ENCODE measurements around the gene BCLAF1.

BCLAF1 gene

DNA sequence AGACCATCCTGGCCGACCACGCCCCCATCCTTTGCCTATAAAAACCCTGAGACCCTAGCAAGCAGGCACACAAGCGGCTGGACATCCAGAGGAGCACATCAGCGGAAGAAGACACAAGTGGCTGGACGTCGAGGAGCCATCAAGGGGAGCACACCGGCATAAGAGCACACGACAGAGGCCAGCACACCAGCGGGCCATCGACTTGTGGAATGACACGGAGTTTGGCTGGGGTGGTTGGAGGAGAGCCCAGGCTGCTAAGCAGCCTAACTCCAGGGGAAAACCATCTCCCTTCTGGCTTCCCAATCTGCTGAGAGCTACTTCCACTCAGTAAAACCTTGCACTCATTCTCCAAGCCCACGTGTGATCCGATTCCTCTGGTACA lies 44.8 kb upstream of the BCLAF1 start:
- no peak overlapping the region for H3K4me3 ChIP-seq (replicated peaks; ENCODE audit: low read depth, low read length)
- no peak for TF ChIP-seq CTCF (IDR thresholded peaks at IDR 0.05; ENCODE audit: low read depth, low read length, missing control alignments)
- DNase-seq (ENCODE audit: extremely low read depth, low read depth): no peak

- TF ChIP-seq CTCF (IDR thresholded peaks at IDR 0.05; ENCODE audit: low read depth, low read length, missing control alignments): no peak
- H3K4me3 ChIP-seq (replicated peaks; ENCODE audit: low read depth, low read length): no peak overlapping the region
- DNase-seq (ENCODE audit: extremely low read depth, low read depth): no peak
Observed at GRCh38 chr6:136333824-136334464, 44.3 kb upstream of the BCLAF1 start.

GRCh38 chr6:136331461-136331860 lies 41.8 kb upstream of the BCLAF1 start:
- TF ChIP-seq CTCF (IDR thresholded peaks at IDR 0.05; ENCODE audit: low read depth, low read length, missing control alignments): no peak
- no peak overlapping the region for H3K4me3 ChIP-seq (replicated peaks; ENCODE audit: low read depth, low read length)
- DNase-seq (ENCODE audit: extremely low read depth, low read depth): no peak

GRCh38 chr6:136330634-136331033 lies 41.0 kb upstream of the BCLAF1 start:
- no peak for TF ChIP-seq CTCF (IDR thresholded peaks at IDR 0.05; ENCODE audit: low read depth, low read length, missing control alignments)
- no peak for DNase-seq (ENCODE audit: extremely low read depth, low read depth)
- H3K4me3 ChIP-seq (replicated peaks; ENCODE audit: low read depth, low read length): no peak overlapping the region

DNA sequence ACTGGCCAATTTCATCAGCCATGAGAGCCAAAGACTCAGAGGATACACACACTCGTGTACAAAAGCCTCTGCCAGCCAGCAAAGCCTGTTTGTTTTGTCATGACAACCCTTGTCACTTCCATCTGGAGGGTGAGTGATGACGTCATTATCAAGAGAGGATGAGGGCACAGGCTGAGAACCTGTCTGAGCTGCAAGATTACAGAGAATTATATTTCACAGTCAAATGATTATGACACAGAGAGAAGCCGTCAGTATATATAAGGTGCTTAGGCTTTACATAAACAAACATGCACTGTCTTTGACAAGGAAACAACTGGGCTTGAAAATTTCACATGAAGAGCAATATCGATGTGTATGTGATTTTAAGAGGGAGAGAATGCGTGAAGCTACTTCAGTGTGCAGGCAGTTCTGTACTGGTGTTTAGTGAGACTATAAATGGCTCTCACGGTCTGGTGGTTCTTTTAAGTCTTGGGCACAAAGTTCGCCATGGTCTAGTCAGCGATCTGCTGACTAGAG lies 36.5 kb upstream of the BCLAF1 start:
- no peak overlapping the region for H3K4me3 ChIP-seq (replicated peaks; ENCODE audit: low read depth, low read length)
- no peak for DNase-seq (ENCODE audit: extremely low read depth, low read depth)
- TF ChIP-seq CTCF (IDR thresholded peaks at IDR 0.05; ENCODE audit: low read depth, low read length, missing control alignments): no peak

DNA sequence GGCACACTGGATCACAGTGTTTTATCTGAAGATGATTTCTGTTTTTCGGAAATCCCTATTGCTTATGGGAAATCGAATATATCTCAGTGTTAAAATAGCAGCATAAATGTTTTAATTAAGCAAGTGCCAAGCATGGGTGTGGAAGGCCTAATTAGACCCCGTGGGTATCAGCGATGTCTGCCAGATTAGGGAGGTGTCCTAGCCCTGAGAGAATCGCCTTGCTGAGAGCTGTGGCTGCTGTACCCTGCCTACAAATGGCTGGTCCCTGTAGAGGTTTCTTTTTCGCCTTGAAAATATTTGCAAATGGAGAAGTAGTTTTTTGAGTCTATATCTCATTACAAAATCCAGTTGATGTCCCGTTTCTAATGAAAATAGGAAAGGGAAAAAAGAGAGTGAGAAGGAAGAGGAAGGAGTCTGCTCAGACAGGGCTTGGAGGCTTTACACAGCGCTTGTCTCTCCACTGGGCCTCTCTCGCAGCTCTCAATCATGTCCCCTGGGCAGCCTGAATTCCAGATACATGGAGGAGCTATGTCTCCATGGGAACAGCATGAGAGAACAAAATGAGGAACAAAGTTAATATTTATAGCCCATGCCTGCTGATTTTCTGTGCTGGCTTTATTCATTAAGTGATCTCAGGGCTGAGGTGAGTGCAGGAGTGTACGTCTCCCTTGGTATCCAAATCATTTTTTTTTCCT lies 35.2 kb upstream of the BCLAF1 start:
- no peak for TF ChIP-seq CTCF (IDR thresholded peaks at IDR 0.05; ENCODE audit: low read depth, low read length, missing control alignments)
- no peak overlapping the region for H3K4me3 ChIP-seq (replicated peaks; ENCODE audit: low read depth, low read length)
- no peak for DNase-seq (ENCODE audit: extremely low read depth, low read depth)

Measured in HFF-Myc (cell line).